Left lobe of liver (tissue), 2 donors: ENCODE results near the gene ATF7IP. TPM values are rescaled to one million over a fixed set of nuclear protein-coding genes. Genes with fewer than 3 reads are reported as not detected.
"Not testable (repeated sequence)": the region's sequence is repeated elsewhere in the genome, so short reads cannot be mapped to it uniquely, and the experiment has no call there.

ENCODE experiments used
- ATAC-seq: fragments of 200-7000 bp; cut with Tn5 transposase; one replicate; pipeline ENCODE4 v1.9.1; 2020; ENCODE audit warnings: mild to moderate bottlenecking, moderate library complexity
- DNase-seq: peaks from one replicate; pipeline ENCODE4 v3.0.0-alpha.2; 2020; ENCODE audit warnings: low spot score
- total RNA-seq: library from RNA; stranded (reverse); gene quantifications from one replicate; pipeline ENCODE4 v1.2.1, GENCODE V29; 2021
- donor health status: DM: no; HTN: no; CAD: no; lungs with moderate emphysema.
- donor health status: DM: no; HTN: yes; CAD: no.

ATF7IP gene
- 38.8 TPM for total RNA-seq

- peak; percentile 96 for ATAC-seq
Observed at GRCh38 chr12:14365294-14366208, at the start of gene ATF7IP. Gene ATF7IP (plus strand): TSS chr12:14365682. CDS start chr12:14423916, 58,234 bp downstream.

DNA sequence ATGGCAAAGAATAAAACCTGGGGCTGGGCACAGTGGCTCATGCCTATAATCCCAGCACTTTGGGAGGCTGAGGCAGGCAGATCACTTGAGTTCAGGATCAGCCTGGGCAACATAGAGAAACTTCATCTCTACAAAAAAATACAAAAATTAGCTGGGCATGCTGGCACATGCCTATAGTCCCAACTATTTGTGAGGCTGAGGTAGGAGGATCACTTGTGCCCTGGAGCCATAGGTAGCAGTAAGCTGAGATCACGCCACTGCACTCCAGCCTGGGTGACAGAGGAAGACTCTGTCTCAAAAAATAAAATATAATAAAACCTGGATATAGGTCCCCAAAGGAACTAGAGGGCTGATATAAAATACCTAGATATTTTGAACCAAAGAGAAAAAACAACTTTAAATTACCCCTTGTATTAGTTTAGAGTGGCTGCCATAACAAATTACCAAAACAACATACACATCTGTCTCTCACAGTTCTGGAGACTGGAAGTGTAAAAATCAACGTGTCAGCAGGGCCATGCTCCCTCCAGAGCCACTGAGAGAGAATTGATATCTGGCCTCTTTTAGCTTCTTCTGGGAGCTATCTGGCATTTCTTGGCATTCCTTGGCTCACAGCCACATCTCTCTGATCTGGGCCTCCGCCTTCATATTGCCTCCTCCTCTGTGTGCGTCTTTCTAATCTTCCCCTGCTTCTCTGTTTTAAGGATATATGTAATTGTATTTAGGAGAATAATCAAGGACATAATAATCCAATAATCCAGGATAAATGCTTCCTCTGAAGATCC is 47.9 kb upstream of the ATF7IP start:
- no peak for ATAC-seq
- DNase-seq: no peak

More at GRCh38 chr12:14365294-14366208, at the start of gene ATF7IP:
- peak; percentile 96 for DNase-seq

DNA sequence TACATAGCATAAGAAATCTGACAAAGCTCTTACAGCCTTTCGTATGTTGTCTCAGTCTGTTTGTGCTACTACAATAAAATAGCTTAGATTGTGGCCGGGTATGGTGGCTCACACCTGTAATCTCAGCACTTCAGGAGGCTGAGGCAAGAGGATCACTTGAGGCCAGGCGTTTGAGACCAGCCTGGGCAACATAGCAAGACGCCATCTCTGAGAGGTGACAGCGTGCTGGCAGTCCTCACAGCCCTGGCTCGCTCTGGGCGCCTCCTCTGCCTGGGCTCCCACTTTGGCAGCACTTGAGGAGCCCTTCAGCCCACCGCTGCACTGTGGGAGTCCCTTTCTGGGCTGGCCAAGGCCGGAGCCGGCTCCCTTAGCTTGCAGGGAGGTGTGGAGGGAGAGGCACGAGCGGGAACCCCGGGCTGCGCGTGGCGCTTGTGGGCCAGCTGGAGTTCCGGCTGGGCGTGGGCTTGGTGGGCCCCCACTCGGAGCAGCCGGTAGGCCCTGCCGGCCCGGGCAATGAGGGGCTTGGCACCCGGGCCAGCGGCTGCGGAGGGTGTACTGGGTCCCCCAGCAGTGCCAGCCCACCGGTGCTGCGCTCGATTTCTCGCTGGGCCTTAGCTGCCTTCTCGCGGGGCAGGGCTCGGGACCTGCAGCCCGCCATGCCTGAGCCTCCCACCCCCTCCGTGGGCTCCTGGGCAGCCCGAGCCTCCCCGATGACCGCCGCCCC is 45.6 kb upstream of the ATF7IP start:
- not testable (repeated sequence) for DNase-seq, ATAC-seq

GRCh38 chr12:14322403-14322802 is 43.1 kb upstream of the ATF7IP start:
- no peak for ATAC-seq
- no peak for DNase-seq

DNA sequence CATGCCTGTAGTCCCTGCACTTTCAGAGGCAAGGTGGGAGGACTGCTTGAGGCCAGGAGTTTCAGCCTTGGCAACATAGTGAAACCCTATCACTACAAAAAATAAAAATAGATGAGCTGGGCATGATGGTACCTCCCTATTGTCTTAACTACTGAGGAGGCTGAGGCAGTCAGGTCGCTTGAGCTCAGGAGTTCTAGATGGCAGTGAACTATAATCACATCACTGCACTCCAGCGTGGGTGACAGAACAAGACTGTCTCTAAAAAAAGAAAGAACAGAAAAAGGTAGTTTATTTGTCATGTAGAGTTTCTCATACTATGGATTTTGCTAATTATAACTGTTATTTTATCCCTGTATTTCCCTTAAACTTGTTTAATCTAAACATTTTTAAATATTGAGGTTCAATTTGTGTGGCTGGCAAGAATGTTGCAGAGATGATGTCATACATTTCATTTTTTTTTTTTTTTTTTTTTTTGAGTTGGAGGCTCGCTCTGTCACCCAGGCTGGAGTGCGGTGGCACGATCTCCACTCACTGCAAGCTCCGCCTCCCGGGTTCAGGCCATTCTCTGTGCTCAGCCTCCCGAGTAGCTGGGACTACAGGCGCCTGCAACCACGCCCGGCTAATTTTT is 39.7 kb upstream of the ATF7IP start:
- ATAC-seq: no peak
- DNase-seq: no peak

DNA sequence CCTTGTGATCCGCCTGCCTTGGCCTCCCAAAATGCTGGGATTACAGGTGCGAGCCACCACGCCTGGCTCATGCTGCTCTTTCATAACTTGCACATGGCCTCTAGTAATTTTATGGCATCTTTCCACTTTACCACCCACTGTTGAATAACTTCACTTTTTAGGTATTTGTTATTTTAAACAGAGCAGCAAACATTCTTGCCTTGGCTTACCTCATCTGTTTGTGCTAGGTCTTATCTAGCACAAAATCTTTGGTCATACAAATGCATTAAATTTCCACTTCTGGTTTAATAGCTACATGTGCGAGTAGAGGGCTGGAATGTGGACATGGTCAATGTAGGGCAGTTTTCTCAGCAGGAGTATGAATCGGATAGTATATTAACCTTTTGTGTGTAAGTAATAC is 38.8 kb upstream of the ATF7IP start:
- no peak for ATAC-seq
- DNase-seq: no peak

- no peak for ATAC-seq
- no peak for DNase-seq
Observed at GRCh38 chr12:14327711-14328110, 37.8 kb upstream of the ATF7IP start.

DNA sequence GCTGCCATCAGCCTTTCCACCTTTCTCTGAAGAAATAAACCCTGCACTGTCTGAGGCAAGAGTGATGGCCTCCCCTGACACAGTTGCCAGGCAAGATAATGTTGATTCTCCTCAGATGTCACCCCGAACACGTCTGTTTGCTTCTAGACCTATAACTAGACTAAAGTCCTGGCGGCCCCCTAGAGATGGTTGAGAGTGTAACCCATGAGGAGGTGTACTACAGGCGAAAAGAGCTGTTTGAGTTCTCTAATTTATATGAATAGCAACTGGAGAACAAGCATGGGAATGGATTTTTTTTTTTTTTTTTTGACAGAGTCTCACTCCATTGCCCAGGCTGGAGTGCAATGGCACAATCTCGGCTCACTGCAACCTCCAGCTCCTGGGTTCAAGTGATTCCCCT is 33.0 kb upstream of the ATF7IP start:
- DNase-seq (no peak), ATAC-seq (no peak)

DNA sequence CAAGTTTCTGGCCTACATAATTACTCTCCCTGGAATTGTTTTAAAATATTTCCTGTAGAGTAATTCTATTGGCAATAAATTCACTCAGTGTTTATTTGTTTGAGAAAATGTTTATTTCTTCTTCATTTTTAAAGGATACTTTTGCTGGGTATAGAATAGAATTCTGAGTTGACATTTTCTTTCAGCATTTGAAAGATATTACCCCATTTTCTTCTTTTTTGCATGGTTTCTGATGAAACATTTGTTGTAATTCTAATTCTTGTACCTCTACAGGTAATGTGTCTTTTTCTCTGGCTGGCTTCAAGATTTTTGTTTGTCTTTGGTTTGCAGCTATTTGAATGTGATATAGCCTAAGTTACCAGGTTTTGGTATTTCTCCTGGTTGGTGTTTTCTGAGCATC is 25.1 kb upstream of the ATF7IP start:
- ATAC-seq: no peak

DNA sequence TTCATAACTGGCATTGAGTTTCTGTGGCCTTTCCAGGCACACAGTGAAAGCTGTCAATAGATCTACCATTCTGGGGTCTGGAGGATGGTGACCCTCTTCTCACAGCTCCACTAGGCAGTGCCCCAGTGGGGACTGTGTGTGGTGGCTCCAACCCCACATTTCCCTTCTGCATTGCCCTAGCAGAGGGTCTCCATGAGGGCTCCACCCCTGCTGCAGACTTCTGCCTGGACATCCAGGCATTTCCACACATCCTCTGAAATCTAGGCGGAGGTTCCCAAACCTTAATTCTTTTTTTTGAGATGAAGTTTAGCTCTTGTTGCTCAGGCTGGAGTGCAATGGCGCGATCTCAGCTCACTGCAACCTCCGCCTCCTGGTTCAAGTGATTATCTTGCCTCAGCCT is 14.0 kb upstream of the ATF7IP start:
- not testable (repeated sequence) for ATAC-seq, DNase-seq

More for the DNA sequence above, 25.1 kb upstream of the ATF7IP start:
- no peak for DNase-seq

DNA sequence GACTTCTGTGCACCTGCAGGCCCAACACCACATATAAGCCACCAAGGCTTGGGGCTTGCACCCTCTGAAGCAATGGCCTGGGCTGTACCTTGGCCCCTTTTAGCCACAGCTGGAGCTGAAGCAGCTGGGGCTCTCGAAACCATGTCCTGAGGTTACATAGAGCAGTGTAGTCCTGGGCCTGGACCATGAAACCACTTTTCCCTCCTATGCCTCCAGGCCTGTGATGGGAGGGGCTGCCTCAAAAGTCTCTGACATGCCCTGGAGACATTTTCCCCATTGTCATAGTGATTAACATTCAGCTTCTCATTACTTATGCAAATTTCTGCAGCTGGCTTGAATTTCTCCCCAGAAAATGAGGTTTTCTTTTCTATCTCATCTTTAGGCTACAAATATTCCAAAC is 13.4 kb upstream of the ATF7IP start:
- ATAC-seq, DNase-seq: not testable (repeated sequence)

DNA sequence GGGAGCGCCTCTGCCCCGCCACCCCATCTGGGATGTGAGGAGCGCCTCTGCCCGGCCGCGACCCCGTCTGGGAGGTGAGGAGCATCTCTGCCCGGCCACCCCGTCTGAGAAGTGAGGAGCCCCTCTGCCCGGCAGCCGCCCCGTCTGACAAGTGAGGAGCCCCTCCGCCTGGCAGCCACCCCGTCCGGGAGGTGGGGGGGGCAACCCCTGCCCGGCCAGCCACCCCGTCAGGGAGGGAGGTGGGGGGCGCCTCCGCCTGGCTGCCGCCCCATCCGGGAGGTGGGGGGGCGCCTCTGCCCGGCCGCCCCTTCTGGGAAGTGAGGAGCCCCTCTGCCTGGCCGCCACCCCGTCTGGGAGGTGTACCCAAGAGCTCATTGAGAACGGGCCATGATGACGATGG is 10.8 kb upstream of the ATF7IP start:
- ATAC-seq, DNase-seq: not testable (repeated sequence)

DNA sequence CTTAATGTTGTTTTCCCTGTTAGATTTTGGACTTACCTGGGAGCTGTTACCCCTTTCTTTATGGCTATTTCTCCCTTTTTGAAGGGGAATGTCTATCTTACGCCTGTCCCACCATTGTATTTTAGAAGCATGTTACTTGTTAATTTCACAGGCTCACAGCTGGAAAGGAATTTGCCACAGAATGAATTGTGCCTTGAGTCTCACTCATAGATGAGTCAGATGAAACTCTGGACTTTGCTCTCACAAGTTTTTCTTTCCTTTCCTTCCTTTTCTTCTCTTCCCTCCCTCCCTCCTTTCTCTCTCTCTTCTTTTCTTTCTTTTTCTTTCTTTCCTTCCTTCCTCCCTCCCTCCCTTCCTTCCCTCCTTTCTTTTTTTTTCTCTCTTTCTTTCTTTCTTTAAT is 9.3 kb upstream of the ATF7IP start:
- no peak for DNase-seq
- ATAC-seq: no peak

DNA sequence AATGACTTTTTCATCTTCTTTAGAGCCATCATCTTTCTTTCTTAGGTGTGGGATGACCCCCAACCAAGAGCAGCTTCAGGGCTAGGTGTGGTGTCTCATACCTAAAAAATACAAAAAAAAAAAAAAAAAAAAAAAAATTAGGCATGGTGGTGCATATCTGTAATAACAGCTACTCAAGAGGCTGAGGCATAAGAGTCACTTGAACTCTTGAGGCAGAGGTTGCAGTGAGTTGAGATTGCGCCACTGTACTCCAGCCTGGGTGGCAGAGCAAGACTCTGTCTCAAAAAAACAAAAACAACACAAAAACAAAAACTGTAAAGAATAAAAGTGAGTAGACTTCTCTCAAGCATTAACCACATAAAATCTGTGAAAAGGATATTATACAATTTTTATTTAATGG is 8.0 kb upstream of the ATF7IP start:
- ATAC-seq (no peak), DNase-seq (no peak)

- DNase-seq: no peak
- no peak for ATAC-seq
Observed at GRCh38 chr12:14362352-14362751, 3.1 kb upstream of the ATF7IP start.

DNA sequence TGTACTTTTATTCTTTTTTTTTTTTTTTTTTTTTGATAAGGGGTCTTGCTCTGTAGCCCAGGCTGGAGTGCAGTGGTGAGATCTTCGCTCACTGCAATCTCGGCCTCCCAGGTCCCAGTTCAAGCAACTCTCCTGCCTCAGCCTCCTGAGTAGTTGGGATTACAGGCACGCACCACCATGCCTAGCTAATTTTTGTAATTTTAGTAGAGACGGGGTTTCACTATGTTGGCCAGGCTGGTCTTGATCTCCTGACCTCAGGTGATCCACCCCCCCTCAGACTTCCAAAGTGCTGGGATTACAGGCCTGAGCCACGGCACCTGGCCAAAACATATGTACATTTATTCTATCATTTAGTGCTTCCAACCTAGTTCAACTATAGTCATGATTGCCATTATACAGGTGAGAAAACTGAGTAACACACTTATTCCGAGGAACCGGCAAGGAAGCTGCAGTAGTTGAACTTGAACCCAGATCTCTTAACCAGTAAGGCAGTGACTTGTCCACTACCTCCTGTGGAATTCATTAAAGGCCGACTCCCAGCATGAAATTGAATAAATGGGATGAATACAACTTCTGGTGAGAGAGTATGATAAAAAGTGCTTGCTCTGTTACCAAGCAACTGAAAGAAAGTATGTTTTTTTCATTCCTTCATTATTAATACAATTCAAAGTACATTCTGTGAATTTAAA is 755 bp upstream of the ATF7IP start:
- ATAC-seq: no peak
- peak; percentile 32 for DNase-seq

- ATAC-seq (no peak), DNase-seq (no peak)
Observed at GRCh38 chr12:14366209-14367039, 942 bp downstream of the ATF7IP start.

DNA sequence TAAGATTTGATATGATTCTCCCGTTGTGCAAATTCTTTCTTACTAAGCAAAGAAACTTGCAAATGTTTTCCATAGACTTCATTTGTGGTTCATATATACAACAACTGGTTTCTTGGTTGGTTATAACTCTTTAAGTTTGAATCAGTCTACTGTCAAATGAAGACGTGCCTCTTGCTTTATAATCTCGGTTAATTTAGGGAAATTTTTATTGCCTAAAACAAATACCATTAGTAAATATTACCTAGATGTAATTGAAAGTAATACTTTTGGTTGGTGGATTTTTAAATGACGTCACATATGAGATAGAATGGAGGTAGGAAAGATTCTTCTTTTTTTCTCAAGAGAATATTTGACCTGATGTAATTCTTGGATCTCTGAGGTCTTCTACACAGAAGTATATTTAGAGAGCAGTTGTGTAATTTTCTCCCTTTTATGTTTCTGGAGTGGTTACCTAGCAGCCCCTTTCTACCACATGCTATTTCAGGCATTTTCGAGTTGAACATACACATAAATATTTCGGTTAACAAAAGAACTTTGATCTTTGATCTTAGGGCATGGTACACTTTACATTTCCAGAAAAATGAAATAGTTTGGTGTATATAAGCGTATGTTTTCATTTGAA is 1.7 kb downstream of the ATF7IP start:
- no peak for DNase-seq
- no peak for ATAC-seq

DNA sequence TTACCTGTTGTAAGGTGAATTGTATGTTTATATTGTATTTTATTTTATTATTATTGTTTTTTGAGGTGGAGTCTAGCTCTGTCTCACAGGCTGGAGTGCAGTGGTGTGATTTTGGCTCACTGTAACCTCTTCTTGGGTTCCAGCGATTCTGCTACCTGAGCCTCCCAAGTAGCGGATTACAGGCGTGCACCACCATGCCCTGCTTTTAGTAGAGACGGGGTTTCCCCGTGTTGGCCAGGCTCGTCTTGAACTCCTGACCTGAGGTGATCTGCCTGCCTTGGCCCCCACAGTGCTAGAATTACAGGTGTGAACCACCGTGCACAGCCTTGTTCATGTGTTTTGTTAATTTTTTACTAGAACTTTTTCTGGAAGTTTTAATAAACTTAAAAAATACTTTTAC is 3.8 kb downstream of the ATF7IP start:
- ATAC-seq: no peak
- no peak for DNase-seq
